HG02938 (cell line): ENCODE measurements around the gene MTHFSD.

ENCODE experiments used
- ATAC-seq: cut with Tn5 transposase; IDR thresholded peaks from one replicate; pipeline ENCODE4 v1.9.1; 2021; ENCODE audit warnings: mild to moderate bottlenecking, moderate library complexity; ENCODE audit not compliant: unreplicated experiment

Gene MTHFSD

GRCh38 chr16:86553356-86553755 lies 1.7 kb downstream of the MTHFSD start:
- ATAC-seq = no peak

GRCh38 chr16:86550281-86550680 lies 4.8 kb downstream of the MTHFSD start:
- no peak for ATAC-seq

- no peak for ATAC-seq
Observed at GRCh38 chr16:86549893-86550190, 5.2 kb downstream of the MTHFSD start.

- no peak for ATAC-seq
Observed at GRCh38 chr16:86549076-86549892, 5.8 kb downstream of the MTHFSD start.

- no peak for ATAC-seq
Observed at GRCh38 chr16:86547286-86547685, 7.7 kb downstream of the MTHFSD start.

GRCh38 chr16:86546638-86547013 lies 8.4 kb downstream of the MTHFSD start:
- ATAC-seq = no peak

GRCh38 chr16:86545954-86546637 lies 8.9 kb downstream of the MTHFSD start:
- no peak for ATAC-seq

- ATAC-seq = no peak
Observed at GRCh38 chr16:86545481-86545880, 9.6 kb downstream of the MTHFSD start.

- no peak for ATAC-seq
Observed at GRCh38 chr16:86542756-86543750, 12.0 kb downstream of the MTHFSD start.

GRCh38 chr16:86541560-86541959 lies 13.5 kb downstream of the MTHFSD start:
- ATAC-seq = no peak

- no peak for ATAC-seq
Observed at GRCh38 chr16:86540894-86541293, 14.1 kb downstream of the MTHFSD start.

- no peak for ATAC-seq
Observed at GRCh38 chr16:86538196-86538780, 16.7 kb downstream of the MTHFSD start.

GRCh38 chr16:86537486-86537885 lies 17.5 kb downstream of the MTHFSD start:
- ATAC-seq = no peak

GRCh38 chr16:86536621-86537020 lies 18.4 kb downstream of the MTHFSD start:
- ATAC-seq = no peak

- no peak for ATAC-seq
Observed at GRCh38 chr16:86534779-86535615, 20.0 kb downstream of the MTHFSD start.

- ATAC-seq = no peak
Observed at GRCh38 chr16:86533767-86534351, 21.2 kb downstream of the MTHFSD start.

- ATAC-seq = no peak
Observed at GRCh38 chr16:86533076-86533475, 22.0 kb downstream of the MTHFSD start.

- no peak for ATAC-seq
Observed at GRCh38 chr16:86532526-86532815, 22.6 kb downstream of the MTHFSD start.

- no peak for ATAC-seq
Observed at GRCh38 chr16:86531641-86532525, 23.2 kb downstream of the MTHFSD start.
